ENCODE measurements around the gene SPOCK3. TPM values are rescaled to one million over a fixed set of nuclear protein-coding genes. Genes with fewer than 3 reads are reported as not detected.

Gene SPOCK3
- total RNA-seq, 4 donors from 2014 or later, result not detected

- no peak for TF ChIP-seq CTCF (IDR thresholded peaks at IDR 0.05; ENCODE audit: low read depth)
These were observed 185.0 kb downstream of the SPOCK3 start for GRCh38 chr4:167049257-167049656.

DNA sequence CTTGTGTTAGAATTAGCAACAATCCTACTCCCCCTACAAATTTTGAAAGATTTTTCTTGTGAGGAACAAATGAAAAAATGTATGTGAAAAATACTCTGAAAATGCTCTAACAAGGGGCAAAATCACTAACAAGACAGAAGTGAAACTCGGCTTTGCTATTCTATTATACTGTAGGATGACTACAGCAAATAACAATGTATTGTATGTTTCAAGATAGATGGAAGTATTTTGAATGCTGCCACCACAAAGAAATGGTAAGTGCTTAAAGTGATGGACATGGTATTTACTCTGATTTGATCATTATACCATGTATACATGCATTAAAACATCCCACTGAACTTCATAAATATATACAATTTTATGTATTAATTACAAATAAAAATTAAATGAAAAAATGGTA is 192.8 kb downstream of the SPOCK3 start:
- TF ChIP-seq CTCF (IDR thresholded peaks at IDR 0.05; ENCODE audit: low read depth), result no peak

GRCh38 chr4:167035390-167035789 is 198.9 kb downstream of the SPOCK3 start:
- no peak for TF ChIP-seq CTCF (IDR thresholded peaks at IDR 0.05; ENCODE audit: low read depth)

- no peak for TF ChIP-seq CTCF (IDR thresholded peaks at IDR 0.05; ENCODE audit: low read depth)
These were observed 199.3 kb downstream of the SPOCK3 start for GRCh38 chr4:167034983-167035382.

DNA sequence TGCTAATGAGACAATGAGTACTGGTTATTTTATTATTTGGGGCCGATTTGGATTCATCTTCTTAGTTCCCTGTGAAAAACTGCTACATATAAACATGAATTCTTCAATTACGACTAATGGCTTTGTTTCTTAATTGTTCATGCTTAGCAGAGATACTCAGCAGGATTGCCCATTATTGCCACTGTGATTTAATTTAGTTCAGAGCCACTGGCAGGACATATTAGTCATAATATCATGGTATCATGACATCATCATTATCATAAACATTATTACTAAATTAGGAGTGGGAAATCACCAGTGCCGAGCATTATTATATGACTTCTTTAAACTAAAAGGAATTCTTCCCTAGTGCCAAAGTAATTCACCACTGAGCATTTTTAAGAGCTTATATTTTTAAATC is 201.4 kb downstream of the SPOCK3 start:
- no peak for TF ChIP-seq CTCF (IDR thresholded peaks at IDR 0.05; ENCODE audit: low read depth)

DNA sequence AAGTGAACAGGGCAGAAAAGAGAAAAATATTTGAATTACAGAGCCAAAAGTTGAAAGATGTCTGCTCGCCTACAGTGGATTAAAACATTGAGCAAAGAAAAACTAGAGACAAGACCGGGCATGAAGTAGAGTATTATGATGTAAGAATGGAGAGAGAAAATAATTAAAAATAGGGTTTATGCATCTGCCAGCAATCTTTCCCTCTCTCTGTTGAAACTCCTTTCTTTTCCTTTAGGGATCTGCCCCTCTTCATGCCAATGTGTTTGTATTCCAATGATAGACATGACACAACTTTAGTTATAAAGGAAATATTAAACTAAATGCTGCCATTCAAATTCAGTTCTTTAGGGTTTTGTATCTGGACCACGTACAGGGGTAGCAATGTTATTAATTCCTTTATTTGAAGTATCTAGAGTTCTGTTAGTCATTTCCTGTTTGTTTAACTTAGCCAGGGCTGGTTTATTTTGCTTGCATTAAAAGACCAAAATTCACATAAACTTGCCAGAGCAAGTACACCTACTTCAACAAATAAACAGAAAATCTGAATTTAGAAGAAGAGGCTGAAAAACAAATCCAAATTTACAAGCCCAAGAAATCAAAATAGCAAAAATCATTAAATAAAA is 202.6 kb downstream of the SPOCK3 start:
- TF ChIP-seq CTCF (IDR thresholded peaks at IDR 0.05; ENCODE audit: low read depth), result no peak

GRCh38 chr4:167028976-167029375 is 205.3 kb downstream of the SPOCK3 start:
- no peak for TF ChIP-seq CTCF (IDR thresholded peaks at IDR 0.05; ENCODE audit: low read depth)

Measured in subcutaneous adipose tissue (tissue), 4 donors.